HG03139 (cell line): ENCODE results near the gene ZBED6.

Experiments used
- ATAC-seq: cut with Tn5 transposase; IDR thresholded peaks from one replicate; pipeline ENCODE4 v1.9.1; 2021; ENCODE audit not compliant: unreplicated experiment

The ZBED6 gene

DNA sequence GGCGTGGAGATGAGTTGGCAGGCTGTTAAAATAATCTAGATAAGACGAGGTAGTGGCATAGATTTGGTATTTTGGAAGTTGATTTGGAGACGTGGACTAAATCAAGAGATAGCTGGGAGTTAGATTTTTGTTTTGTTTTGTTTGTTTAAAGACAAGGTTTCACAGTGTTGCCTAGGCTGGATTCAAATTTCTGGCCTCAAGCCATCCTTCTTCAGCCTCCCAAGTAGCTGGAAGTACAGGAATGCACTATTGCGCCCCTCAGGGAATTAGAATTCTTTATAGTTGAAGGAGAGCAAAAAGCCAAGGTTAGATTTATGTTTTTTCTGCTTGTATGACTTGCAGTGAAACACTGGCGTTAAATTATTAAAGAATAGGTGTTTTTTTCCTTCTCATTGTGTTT, 43.7 kb downstream of the ZBED6 start:
- ATAC-seq, result no peak

DNA sequence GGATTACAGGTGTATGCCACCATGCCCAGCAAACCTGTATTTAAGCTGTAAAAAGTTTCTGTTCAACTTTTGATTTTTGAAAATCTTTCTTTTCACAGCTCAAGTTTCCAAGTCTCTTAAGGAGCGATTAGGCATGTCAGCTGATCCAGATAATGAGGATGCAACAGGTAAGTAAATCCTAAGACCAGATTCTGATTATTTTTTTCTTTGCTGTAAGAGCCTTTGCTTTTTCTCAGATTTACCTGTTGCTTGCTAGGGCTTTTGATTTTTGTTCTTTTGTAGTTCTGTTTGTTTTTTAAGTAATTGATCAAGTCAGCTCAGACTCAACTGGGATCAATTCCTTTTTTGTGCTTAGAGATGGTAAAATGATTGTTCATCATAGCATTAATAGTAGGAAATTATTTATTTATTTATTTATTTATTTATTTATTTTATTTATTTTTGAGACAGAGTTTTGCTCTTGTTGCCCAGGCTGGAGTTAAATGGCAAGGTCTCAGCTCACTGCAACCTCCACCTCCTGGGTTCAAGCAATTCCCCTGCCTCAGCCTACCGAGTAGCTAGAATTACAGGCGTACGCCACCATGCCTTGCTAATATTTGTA, 44.9 kb downstream of the ZBED6 start:
- no peak for ATAC-seq

DNA sequence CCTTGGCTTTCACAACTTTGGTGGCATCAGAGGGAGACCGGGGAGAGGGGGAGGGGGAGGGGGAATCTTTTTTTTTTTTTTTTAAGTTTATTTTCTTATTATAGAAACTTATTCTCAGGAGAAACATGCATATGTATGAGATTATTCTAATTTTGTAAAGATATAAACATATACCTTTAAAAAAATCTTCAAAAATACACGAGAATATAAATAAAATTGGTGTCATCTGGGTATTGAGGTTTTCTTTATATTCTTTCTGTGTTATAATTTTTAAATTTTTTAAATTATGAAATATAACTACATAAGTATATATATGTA, 47.1 kb downstream of the ZBED6 start:
- no peak for ATAC-seq

DNA sequence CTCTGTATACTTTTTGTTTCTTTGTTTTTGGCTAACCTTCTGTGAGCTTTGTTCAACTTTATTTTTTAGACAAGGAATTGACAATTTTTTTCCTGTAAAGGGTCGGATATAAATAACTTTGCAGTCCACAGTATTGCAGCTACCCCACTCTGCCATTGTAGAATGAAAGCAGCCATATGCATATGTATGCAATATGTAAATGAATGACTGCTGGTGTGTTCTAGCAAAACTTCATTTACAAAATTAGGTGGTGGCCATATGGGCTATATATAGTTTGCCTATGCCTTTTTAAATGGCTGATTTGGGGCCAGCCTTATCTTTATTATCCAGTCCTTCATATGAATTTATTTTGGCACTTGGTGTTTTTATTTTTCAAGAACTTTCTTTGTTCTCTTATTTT, 48.0 kb downstream of the ZBED6 start:
- ATAC-seq, result no peak
